GM19372 (cell line): ENCODE data around the gene APMAP.

Experiments used
- ATAC-seq: cut with Tn5 transposase; IDR thresholded peaks from one replicate; pipeline ENCODE4 v1.9.1; 2021; ENCODE audit warnings: mild to moderate bottlenecking, low read depth, moderate library complexity; ENCODE audit not compliant: unreplicated experiment

The APMAP gene

GRCh38 chr20:24991897-24992486 is 559 bp downstream of the APMAP start:
- peak; percentile 23 for ATAC-seq

DNA sequence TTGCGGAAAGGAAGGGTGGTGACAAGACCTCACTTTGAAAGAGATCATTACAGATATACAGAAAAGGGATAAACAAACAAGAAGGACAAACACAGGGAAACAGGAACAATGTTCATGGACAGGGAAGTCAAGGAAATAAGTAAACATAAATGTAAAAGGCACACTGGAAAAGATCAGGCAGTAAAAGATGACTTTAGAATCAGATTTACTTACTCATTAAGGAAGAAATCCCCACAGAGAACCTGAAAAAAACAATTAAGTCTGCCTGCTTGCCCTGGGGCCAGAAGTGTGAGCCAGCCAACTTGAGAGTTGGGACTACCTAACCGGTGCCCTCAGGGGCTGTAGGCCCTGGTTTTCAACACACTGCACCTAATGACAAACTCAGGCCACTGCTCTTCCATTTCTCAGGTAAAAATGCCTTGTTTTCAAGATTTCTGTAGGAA is 1.7 kb downstream of the APMAP start:
- no peak for ATAC-seq

DNA sequence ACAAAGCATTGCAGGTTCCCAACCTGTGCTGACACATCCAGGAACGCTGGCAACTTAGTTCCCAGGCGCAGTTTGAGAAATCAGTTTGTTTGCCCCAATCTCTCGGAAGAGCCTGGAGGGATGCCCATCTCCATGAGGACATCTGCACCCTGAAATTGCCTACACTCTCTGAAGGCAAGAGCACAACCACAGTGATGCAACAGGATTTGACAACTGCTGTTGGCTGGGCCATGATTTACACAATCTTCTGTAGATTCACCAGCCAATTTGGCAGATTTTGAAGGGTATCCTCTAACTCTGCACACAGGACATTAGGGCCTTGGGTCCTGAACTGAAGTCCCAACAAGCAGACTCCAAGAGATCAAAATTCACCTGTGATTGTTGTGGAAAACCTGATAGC is 3.4 kb downstream of the APMAP start:
- ATAC-seq = no peak

GRCh38 chr20:24987873-24988835 is 4.4 kb downstream of the APMAP start:
- no peak for ATAC-seq

DNA sequence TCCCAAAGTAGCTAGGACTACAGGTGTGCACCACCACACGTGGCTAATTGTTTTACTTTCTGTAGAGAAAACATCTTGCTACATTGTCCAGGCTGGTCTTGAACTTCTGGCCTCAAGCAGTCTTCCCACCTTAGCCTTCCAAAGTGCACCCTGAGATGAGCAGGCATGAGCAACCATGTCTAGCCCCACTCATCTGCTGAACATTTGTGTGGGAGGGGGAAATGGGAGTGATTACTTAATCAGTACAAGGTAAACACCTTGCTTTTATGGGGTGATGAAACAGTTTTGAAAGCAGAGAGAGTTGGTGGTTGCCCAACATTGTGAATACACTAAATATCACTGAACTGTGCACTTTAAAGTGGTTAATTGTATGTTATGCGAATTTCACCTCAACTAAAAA is 5.3 kb downstream of the APMAP start:
- ATAC-seq = no peak

- ATAC-seq = no peak
Observed at GRCh38 chr20:24986436-24987015, 6.0 kb downstream of the APMAP start.

GRCh38 chr20:24985802-24986201 is 6.7 kb downstream of the APMAP start:
- ATAC-seq = no peak

- no peak for ATAC-seq
Observed at GRCh38 chr20:24984961-24985640, 7.5 kb downstream of the APMAP start.

DNA sequence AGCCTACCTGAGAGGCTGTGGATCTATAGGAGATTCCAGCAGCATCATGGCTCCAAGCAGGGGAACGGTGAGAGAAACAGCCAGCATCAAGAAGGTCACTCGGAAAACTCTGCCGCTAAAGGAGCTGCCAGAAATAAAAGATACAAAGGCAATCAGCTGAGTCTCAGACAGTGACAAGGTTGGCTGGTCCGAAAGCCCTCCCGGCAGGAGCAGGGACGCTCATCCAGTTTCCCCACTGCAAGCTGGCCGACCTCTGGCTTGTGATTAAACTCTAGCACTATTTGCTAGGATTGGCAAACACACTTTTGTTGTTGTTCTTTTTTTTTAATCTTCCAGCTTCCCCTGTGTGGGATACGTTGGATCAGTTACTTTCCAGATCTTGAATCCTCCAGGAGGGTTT is 8.7 kb downstream of the APMAP start:
- ATAC-seq = no peak

DNA sequence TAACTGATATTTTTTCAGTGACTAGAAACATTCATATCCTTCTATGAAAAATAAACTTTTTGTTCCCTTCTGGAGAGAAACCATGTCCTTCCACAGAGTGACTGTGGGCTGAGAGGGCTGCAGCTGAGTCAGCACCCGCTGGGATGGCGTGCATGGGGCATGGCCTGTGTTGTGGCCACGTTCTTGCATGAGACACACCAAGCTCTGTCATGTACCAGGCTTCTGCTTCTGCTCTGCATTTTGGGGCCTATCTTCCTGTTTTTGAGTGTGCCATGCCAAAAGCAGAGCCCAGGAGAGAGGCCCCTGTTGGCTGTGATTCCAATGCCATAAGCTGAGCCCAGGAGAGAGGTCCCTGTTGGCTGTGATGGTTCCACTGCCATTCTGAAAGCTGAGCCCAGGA is 10.8 kb downstream of the APMAP start:
- ATAC-seq = no peak

DNA sequence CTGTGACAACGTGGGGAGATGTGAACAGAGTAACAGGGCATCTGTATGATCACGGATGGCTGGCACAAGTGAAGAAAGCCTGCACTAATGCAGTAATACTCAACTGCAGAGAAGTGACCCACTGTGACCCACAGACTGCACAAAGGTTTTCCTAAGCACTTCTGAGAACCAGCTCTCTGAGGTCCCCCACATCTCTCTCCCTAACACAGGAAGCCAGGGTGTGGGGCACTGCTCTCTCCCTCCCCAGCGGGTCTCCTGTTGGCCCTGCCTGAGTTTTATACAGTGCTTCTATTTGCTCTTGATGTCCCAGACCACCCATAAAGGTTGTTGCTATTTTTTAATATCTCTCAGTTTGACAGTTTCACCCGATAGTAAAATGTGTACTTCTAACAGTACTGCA is 11.3 kb downstream of the APMAP start:
- no peak for ATAC-seq

GRCh38 chr20:24980291-24981053 is 12.1 kb downstream of the APMAP start:
- no peak for ATAC-seq

DNA sequence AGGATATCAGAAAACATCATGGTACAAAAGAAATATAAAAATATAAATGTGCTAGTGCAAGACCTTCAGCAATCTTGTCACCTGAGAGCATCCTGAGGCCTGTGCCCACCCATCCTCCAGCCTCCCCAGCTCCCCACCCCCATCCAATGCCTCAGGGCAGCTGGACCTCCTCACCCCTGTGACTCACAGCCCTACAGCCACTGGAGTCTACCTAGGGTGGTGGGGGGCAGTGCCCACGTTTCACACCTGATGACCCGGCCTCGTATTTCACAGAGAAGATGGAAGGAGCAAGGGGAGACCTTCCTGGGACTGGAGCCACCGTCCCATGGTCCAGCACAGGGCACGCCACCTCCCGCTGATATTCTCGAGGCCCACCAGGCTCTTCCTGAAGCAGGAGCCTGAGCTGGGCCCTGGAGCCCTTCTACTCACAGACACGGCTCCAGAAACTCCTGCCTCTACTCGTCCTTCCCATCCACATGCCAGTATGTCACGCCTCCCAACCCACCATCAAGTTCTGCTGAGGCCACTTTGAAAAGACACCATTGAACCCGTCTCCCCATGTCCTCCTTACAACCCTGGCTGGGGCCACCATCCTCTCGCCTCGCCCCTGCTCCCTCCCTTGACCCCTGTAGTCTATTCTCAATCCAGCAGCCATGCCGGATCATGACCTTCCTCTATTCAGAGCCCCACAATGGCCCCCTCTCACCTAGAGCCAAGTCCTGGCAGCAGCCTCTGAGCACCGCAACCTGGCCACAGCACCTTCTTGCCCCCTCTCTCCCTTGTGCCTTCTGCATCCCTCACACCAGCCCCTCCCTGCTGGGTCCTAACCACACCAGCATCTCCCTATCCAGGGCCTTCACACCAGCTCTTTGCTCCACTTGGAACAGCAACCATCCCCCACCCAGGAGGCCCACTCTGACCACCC is 13.3 kb downstream of the APMAP start:
- ATAC-seq = no peak

- no peak for ATAC-seq
Observed at GRCh38 chr20:24978513-24978912, 14.0 kb downstream of the APMAP start.

GRCh38 chr20:24977797-24978196 is 14.8 kb downstream of the APMAP start:
- ATAC-seq = no peak

DNA sequence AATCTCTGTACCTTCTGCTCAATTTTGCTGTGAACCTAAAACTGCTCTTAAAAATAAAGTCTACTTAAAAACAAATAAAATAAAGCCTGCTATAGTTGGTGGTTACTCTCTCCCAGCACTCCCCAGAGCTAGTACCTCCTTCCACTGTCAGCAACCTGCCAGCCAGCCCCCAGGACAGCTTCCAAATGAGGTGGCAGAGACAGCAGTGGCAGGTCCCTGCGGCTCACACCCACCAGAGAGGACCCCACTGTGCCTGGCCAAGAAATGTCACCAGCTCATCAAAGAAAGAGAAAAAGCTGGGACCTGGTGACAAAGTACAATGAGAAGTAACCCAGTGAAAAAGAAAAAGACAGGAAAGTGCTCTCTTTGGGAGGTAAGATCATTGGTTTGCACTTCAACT is 15.2 kb downstream of the APMAP start:
- no peak for ATAC-seq

GRCh38 chr20:24972341-24972740 is 20.2 kb downstream of the APMAP start:
- ATAC-seq = no peak

DNA sequence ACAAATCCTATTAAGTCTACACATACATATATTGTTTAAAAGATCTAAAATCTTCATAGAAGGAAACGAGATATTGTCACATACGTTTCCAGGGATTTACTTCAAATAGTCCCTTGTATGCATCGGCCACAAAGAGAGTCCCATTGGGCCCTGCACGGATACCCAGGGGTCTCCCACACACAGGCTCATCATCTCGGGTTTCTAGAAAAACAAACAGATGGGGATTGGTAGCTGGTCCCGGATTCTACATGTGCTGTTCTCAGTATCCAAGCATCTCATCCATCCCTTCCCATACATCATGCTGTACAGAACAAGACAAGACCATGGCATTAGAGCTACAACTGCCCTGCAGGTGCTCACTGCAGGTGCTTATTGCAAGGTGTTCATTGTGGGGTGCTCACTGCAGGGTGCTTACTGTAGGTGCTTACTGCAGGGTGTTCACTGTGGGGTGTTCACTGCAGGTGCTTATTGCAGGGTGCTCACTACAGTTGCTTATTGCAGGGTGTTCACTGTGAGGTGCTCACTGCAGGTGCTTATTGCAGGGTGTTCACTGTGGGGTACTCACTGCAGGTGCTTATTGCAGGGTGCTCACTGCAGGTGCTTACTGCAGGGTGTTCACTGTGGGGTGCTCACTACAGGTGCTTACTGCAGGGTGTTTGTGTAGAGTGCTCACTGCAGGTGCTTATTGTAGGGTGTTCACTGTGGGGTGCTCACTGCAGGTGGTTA is 21.0 kb downstream of the APMAP start:
- ATAC-seq = no peak

DNA sequence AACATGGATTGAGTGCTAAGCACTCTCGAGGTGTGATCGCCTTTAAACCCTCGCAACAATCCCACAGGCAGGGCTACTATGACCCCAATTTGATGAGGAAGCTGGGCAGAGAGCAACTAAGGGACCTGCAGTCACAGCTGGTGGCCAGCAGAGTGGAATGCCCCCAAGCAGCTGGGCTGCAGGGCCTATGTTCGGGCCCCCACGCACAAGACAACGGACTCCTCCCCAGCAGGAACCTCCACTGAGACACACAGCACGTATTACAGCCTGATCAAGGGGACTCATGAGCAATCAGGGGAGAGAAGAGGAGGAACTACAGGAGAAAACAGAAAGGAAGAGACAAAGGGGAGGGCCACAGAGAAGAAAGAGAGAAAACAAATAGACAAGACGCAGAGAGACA is 21.8 kb downstream of the APMAP start:
- ATAC-seq = no peak
